ENCODE data around the gene SNTG2.

GRCh38 chr2:1277634-1278033 lies 327.0 kb downstream of the SNTG2 start:
- TF ChIP-seq CTCF (IDR thresholded peaks at IDR 0.05; ENCODE audit: low read depth, low read length, missing input control) = no peak
- TF ChIP-seq NR2F2 (IDR thresholded peaks at IDR 0.05) = no peak
- no peak for TF ChIP-seq TAF1 (conservative IDR thresholded peaks at IDR 0.05)
- TF ChIP-seq GABPA (IDR thresholded peaks at IDR 0.05 in 1 of 2, conservative IDR thresholded peaks at IDR 0.05 in 1 of 2) = no peak
- TF ChIP-seq YY1 (IDR thresholded peaks at IDR 0.05) = no peak
